Spleen (tissue), 7 donors: ENCODE results near the gene CNST.

Source experiments
- POLR2A ChIP-seq, 3 donors: fragments of 450-650 bp; IDR thresholded peaks; one replicate each; pipeline ENCODE4 v1.5.1; 2017; ENCODE audit warnings: antibody characterized with exemption in 3 of 3, mild to moderate bottlenecking in 1 of 3
- POLR2AphosphoS5 ChIP-seq, 3 donors: sonication (generic); formaldehyde crosslinking; IDR thresholded peaks; one replicate each; pipeline ENCODE4 v1.5.1; 2017; ENCODE audit warnings: antibody characterized with exemption in 3 of 3
- TF ChIP-seq, protein P1 (sequence below), 11 experiments: fragments of 200-600 bp in 7 of 11; fragments of 450-650 bp in 4 of 11; sonication (generic) in 4 of 11; IDR thresholded peaks in 8 of 11; conservative IDR thresholded peaks in 3 of 11; 1 replicate in 7 of 11; 2 replicates in 4 of 11; pipeline versions ENCODE4 v1.4.0 to v1.8.0; 2016 to 2021; ENCODE audit warnings: antibody characterized with exemption in 11 of 11, inconsistent platforms in 4 of 11, mild to moderate bottlenecking in 1 of 11
- donor health status: DM: no; HTN: no; CAD: no; lungs with moderate emphysema.
- donor health status: DM: no; HTN: no; CAD: no.
- donor health status: DM: no; HTN: no; CAD: no.

DNA sequence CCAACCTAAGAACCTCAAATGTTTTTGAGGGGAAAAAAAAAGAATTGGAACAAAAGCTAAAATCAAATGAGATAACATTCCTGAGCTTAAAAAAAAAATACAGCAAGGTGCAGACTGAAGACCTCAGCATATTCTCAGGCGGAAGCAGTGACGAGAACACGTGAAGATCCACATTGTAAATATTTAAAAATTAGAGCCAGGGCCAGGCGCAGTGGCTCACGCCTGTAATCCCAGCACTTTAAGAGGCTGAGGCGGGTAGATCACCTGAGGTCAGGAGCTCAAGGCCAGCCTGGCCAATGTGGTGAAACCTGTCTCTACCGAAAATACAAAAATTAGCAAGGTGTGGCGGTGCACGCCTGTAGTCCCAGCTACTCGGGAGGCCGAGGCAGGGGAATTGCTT lies 15.9 kb upstream of the CNST start:
- TF ChIP-seq, protein P1, sequence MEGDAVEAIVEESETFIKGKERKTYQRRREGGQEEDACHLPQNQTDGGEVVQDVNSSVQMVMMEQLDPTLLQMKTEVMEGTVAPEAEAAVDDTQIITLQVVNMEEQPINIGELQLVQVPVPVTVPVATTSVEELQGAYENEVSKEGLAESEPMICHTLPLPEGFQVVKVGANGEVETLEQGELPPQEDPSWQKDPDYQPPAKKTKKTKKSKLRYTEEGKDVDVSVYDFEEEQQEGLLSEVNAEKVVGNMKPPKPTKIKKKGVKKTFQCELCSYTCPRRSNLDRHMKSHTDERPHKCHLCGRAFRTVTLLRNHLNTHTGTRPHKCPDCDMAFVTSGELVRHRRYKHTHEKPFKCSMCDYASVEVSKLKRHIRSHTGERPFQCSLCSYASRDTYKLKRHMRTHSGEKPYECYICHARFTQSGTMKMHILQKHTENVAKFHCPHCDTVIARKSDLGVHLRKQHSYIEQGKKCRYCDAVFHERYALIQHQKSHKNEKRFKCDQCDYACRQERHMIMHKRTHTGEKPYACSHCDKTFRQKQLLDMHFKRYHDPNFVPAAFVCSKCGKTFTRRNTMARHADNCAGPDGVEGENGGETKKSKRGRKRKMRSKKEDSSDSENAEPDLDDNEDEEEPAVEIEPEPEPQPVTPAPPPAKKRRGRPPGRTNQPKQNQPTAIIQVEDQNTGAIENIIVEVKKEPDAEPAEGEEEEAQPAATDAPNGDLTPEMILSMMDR (IDR thresholded peaks at IDR 0.05 in 8 of 11, conservative IDR thresholded peaks at IDR 0.05 in 3 of 11) = no peak
- TF ChIP-seq POLR2A (IDR thresholded peaks at IDR 0.05) (no peak), POLR2AphosphoS5 (IDR thresholded peaks at IDR 0.05) (no peak)
